Hepatocyte (in vitro differentiated cells): ENCODE data around the gene BARX2. TPM values are rescaled to one million over a fixed set of nuclear protein-coding genes. Genes with fewer than 3 reads are reported as not detected.

Experiments used
- DNase-seq: peaks from one replicate; pipeline ENCODE4 v3.0.0-alpha.2; 2016; ENCODE audit warnings: low spot score
- H2AFZ ChIP-seq: fragments of 200-600 bp; sonication (generic); 2 replicates; pipeline ENCODE4 v1.6.0; 2016; ENCODE audit warnings: antibody characterized with exemption, mild to moderate bottlenecking
- H3K27ac ChIP-seq: fragments of 200-600 bp; sonication (generic); 2 replicates; pipeline ENCODE4 v1.5.1; 2016; ENCODE audit warnings: mild to moderate bottlenecking
- H3K27me3 ChIP-seq: fragments of 200-600 bp; sonication (generic); 2 replicates; pipeline ENCODE4 v1.6.1; 2016
- H3K36me3 ChIP-seq: fragments of 200-600 bp; sonication (generic); replicated peaks from 2 replicates; pipeline ENCODE4 v1.5.1; 2016; ENCODE audit warnings: low read depth; ENCODE audit not compliant: insufficient read depth
- H3K4me1 ChIP-seq: fragments of 200-600 bp; sonication (generic); 2 replicates; pipeline ENCODE4 v1.5.1; 2016; ENCODE audit warnings: mild to moderate bottlenecking, moderate library complexity; ENCODE audit not compliant: insufficient read depth
- H3K4me2 ChIP-seq: fragments of 200-600 bp; sonication (generic); 2 replicates; pipeline ENCODE4 v1.6.0; 2016
- H3K4me3 ChIP-seq: fragments of 200-600 bp; sonication (generic); 2 replicates; pipeline ENCODE4 v1.5.1; 2016; ENCODE audit warnings: mild to moderate bottlenecking
- H3K79me2 ChIP-seq: fragments of 200-600 bp; sonication (generic); 2 replicates; pipeline ENCODE4 v1.6.0; 2017; ENCODE audit warnings: mild to moderate bottlenecking
- H3K9me2 ChIP-seq: fragments of 200-600 bp; sonication (generic); replicated peaks from 2 replicates; pipeline ENCODE4 v1.6.0; 2017; ENCODE audit warnings: mild to moderate bottlenecking; ENCODE audit not compliant: insufficient read depth
- H3K9me3 ChIP-seq: fragments of 200-600 bp; sonication (generic); 2 replicates; pipeline ENCODE4 v1.5.1; 2016; ENCODE audit warnings: low read depth, mild to moderate bottlenecking
- H4K20me1 ChIP-seq: fragments of 200-600 bp; sonication (generic); 2 replicates; pipeline ENCODE4 v1.6.0; 2016; ENCODE audit warnings: mild to moderate bottlenecking; ENCODE audit not compliant: insufficient read depth, poor library complexity, severe bottlenecking
- EZH2 ChIP-seq: fragments of 200-600 bp; sonication (generic); IDR thresholded peaks from 2 replicates; pipeline ENCODE4 v1.6.1; 2016; ENCODE audit warnings: antibody characterized with exemption, mild to moderate bottlenecking, borderline replicate concordance
- EZH2phosphoT487 ChIP-seq: fragments of 200-600 bp; sonication (generic); IDR thresholded peaks from one replicate; pipeline ENCODE4 v1.6.1; 2018; ENCODE audit warnings: antibody characterized with exemption, mild to moderate bottlenecking, low read depth, moderate library complexity; ENCODE audit not compliant: unreplicated experiment, severe bottlenecking
- WGBS: methylation state at CpG from one replicate; pipeline ENCODE4 v1.1.6; 2016; ENCODE audit warnings: low lambda C conversion rate; ENCODE audit errors: missing lambda C conversion rate; 5-methylcytosine and 5-hydroxymethylcytosine counted together
- polyA plus RNA-seq: library from polyadenylated mRNA; unstranded; fragments of >200 nt; fragmentation: Nextera tagmentation; extraction: Ambion mirVana; gene quantifications from 2 replicates; pipeline ENCODE4 v1.2.1, GENCODE V29; 2016
- total RNA-seq: library from RNA; depleted of rRNA; stranded (reverse); fragments of >200 nt; gene quantifications from 2 replicates; pipeline ENCODE4 v1.2.3, GENCODE V29; 2014
- TF ChIP-seq, protein P1 (sequence below): fragments of 200-600 bp; sonication (generic); IDR thresholded peaks from 2 replicates; pipeline ENCODE4 v1.5.1; 2016; ENCODE audit warnings: antibody characterized with exemption, mild to moderate bottlenecking; ENCODE audit not compliant: poor library complexity

Gene BARX2
- total and polyA plus RNA-seq, 2 experiments from 2014 or later = 0.10 to 0.77 TPM

- Histone ChIP-seq H3K79me2 (no peaks in the 10 kb centered on the region), H3K9me2 (no peaks in the 10 kb centered on the region), H3K36me3 (no peaks in the 10 kb centered on the region), H3K27ac (no peak overlapping the region), H3K27me3 (no peaks in the 10 kb centered on the region), H3K4me1 (no peaks in the 10 kb centered on the region), H3K4me3 (no peak overlapping the region), H3K9me3 (peaks cover 7% of the 10 kb centered on the region), H2AFZ (no peak overlapping the region), H4K20me1 (no peaks in the 10 kb centered on the region), H3K4me2 (no peak overlapping the region)
- TF ChIP-seq EZH2phosphoT487 (no peak), EZH2 (no peak)
- TF ChIP-seq, protein P1, sequence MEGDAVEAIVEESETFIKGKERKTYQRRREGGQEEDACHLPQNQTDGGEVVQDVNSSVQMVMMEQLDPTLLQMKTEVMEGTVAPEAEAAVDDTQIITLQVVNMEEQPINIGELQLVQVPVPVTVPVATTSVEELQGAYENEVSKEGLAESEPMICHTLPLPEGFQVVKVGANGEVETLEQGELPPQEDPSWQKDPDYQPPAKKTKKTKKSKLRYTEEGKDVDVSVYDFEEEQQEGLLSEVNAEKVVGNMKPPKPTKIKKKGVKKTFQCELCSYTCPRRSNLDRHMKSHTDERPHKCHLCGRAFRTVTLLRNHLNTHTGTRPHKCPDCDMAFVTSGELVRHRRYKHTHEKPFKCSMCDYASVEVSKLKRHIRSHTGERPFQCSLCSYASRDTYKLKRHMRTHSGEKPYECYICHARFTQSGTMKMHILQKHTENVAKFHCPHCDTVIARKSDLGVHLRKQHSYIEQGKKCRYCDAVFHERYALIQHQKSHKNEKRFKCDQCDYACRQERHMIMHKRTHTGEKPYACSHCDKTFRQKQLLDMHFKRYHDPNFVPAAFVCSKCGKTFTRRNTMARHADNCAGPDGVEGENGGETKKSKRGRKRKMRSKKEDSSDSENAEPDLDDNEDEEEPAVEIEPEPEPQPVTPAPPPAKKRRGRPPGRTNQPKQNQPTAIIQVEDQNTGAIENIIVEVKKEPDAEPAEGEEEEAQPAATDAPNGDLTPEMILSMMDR = no peak
- no peak for DNase-seq
- WGBS = 88% methylated on average over 7 of the region's 7 CpGs
Measured at GRCh38 chr11:129435499-129436245, 60.0 kb downstream of the BARX2 start.

DNA sequence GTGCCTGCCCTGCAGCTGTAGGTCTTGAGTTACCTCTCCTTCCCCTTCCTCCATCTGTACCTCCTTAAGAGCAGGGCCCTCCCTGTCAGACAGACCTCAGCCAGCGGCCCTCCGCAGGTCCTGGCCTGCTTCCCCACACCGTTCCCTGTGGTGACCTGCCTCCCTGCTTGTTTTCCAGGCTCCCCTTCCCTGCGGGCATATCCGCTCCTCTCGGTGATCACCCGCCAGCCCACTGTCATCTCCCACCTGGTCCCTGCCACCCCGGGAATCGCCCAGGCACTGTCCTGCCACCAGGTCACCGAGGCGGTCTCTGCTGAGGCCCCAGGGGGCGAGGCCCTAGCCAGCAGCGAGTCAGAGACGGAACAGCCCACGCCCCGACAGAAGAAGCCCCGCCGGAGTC, 60.9 kb downstream of the BARX2 start:
- Histone ChIP-seq H3K9me3 (peaks cover 1% of the 10 kb centered on the region), H2AFZ (no peak overlapping the region), H3K36me3 (no peaks in the 10 kb centered on the region), H3K27me3 (no peaks in the 10 kb centered on the region), H3K4me3 (no peak overlapping the region), H3K9me2 (no peaks in the 10 kb centered on the region), H3K4me1 (no peaks in the 10 kb centered on the region), H4K20me1 (no peaks in the 10 kb centered on the region), H3K27ac (no peak overlapping the region), H3K79me2 (no peaks in the 10 kb centered on the region), H3K4me2 (no peak overlapping the region)
- no peak for DNase-seq
- TF ChIP-seq, protein P1 = no peak
- TF ChIP-seq EZH2phosphoT487 (no peak), EZH2 (no peak)
- WGBS = 88% methylated on average over 17 of the region's 18 CpGs

DNA sequence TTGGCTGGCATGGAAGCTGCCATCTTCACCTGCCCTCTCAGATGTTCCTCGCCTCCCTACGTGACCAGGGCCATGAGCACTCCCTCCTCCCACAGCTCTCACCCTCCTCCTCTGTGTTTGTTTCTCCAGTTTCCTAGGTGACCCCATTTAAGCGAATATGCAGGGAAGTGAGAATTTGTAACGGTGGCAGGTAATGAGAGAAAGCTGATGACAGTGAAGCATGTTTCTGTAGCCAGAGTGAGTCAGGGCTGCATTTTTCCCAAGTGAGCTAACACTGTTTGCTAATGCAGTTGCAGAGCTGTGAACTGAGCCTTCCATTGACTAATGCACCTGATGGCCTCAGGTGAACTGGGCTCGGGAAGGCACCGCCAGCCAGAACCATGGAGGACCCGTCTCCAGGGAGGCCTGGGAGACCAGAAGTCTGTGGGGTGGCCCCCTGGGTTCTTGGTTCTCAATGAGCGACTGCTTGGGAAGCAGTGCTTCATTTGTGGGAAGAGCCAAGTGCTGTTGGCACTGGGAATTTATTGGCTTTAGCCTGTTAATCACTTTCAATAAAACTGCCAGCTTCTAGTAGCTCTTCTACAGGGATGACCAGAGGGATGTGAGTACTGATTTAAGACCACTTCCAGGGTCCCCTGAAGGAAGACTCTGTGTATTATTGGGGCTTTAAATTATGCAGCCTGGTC, 64.5 kb downstream of the BARX2 start:
- no peaks in the 10 kb centered on the region for H3K27me3 ChIP-seq
- H3K9me2 ChIP-seq = no peaks in the 10 kb centered on the region
- WGBS = 40% methylated on average over 8 of the region's 8 CpGs
- H3K9me3 ChIP-seq = no peaks in the 10 kb centered on the region
- no peak overlapping the region for H3K4me3 ChIP-seq
- peak; percentile 83 for DNase-seq
- H3K4me2 ChIP-seq = no peak overlapping the region
- H3K27ac ChIP-seq = peak overlapping the region; percentile 39
- H3K36me3 ChIP-seq = no peaks in the 10 kb centered on the region
- H2AFZ ChIP-seq = no peak overlapping the region
- TF ChIP-seq EZH2phosphoT487 (no peak), EZH2 (no peak)
- TF ChIP-seq, protein P1 = no peak
- no peaks in the 10 kb centered on the region for H3K79me2 ChIP-seq
- H4K20me1 ChIP-seq = no peaks in the 10 kb centered on the region
- H3K4me1 ChIP-seq = no peaks in the 10 kb centered on the region
